Measurements from ENCODE around the gene C1QTNF2. TPM values are rescaled to one million over a fixed set of nuclear protein-coding genes. Genes with fewer than 3 reads are reported as not detected.
A peak's percentile ranks its signal among the peaks of the same experiment; 100 is the strongest.

Gene C1QTNF2
- total RNA-seq (1 to 10 TPM; 6.4 to 8.2 TPM), polyA plus RNA-seq (ENCODE audit: insufficient read depth, low read depth, low replicate concordance) (3.7 TPM)
- long read RNA-seq, donor 1, partial matches to known transcripts: 0 of 3 reads
- long read RNA-seq, donor 1, other reads (novel, unspliced or antisense): 0 of 3 reads
- long read RNA-seq, donor 2, partial matches to known transcripts: 0 of 2 reads
- long read RNA-seq, donor 2, other reads (novel, unspliced or antisense): 0 of 2 reads

- Histone ChIP-seq H3K9me3 (no peaks in the 10 kb centered on the region), H3K4me3 (peak within 1 kb of the TSS; percentile 59 to 68), H3K4me1 (peaks cover 14% of the 10 kb centered on the region), H3K27me3 (no peaks in the 10 kb centered on the region), H3K27ac (peak within 1 kb of the TSS in 1 of 2 donors; percentile 37), H3K36me3 (ENCODE audit: low read depth, missing control alignments) (no peaks in the 10 kb centered on the region)
- no peak for TF ChIP-seq POLR2A (IDR thresholded peaks at IDR 0.05)
- TF ChIP-seq CTCF (IDR thresholded peaks at IDR 0.05): no peak
- peak; percentile 67 for DNase-seq
- intact Hi-C loops (cut with DNase I; ENCODE audit: low total_unique reads): no loop called here
- WGBS, 2 donors: 2% methylated on average over 31 to 36 of the region's 45 CpGs
Observed at GRCh38 chr5:160369990-160370712, at the start of gene C1QTNF2. Gene C1QTNF2, minus strand, starts transcription at chr5:160370626. Its CDS starts 15,615 bp downstream, at chr5:160355011.

GRCh38 chr5:160420331-160420610 lies 49.8 kb upstream of the C1QTNF2 start:
- no peak for DNase-seq
- peak overlapping the region in 1 of 2 donors; percentile 86 for H3K27ac ChIP-seq
- H3K4me3 ChIP-seq: no peak overlapping the region
- no peaks in the 10 kb centered on the region for H3K36me3 ChIP-seq (ENCODE audit: low read depth, missing control alignments)
- intact Hi-C loops (cut with DNase I; ENCODE audit: low total_unique reads): no loop called here
- H3K4me1 ChIP-seq: peaks cover 7% of the 10 kb centered on the region
- no peaks in the 10 kb centered on the region for H3K9me3 ChIP-seq
- TF ChIP-seq POLR2A (IDR thresholded peaks at IDR 0.05) (no peak), CTCF (IDR thresholded peaks at IDR 0.05) (no peak)
- H3K27me3 ChIP-seq: no peaks in the 10 kb centered on the region

- H3K9me3 ChIP-seq: no peaks in the 10 kb centered on the region
- TF ChIP-seq CTCF (IDR thresholded peaks at IDR 0.05): no peak
- no peak for TF ChIP-seq POLR2A (IDR thresholded peaks at IDR 0.05)
- H3K36me3 ChIP-seq (ENCODE audit: low read depth, missing control alignments): no peaks in the 10 kb centered on the region
- DNase-seq: no peak
- H3K4me1 ChIP-seq: peaks cover 7% of the 10 kb centered on the region
- H3K27ac ChIP-seq: peak overlapping the region; percentile 81 to 86
- peak overlapping the region; percentile 76 to 86 for H3K4me3 ChIP-seq
- 26 to 36% methylated on average over 11 of the region's 11 CpGs for WGBS, 2 donors
- intact Hi-C loops (cut with DNase I; ENCODE audit: low total_unique reads): no loop called here
- no peaks in the 10 kb centered on the region for H3K27me3 ChIP-seq
Observed at GRCh38 chr5:160419458-160420330, 49.3 kb upstream of the C1QTNF2 start.

- Histone ChIP-seq H3K4me1 (peaks cover 7% of the 10 kb centered on the region), H3K36me3 (ENCODE audit: low read depth, missing control alignments) (no peaks in the 10 kb centered on the region), H3K27ac (peak within 1 kb of the TSS; percentile 81 to 86), H3K9me3 (no peaks in the 10 kb centered on the region), H3K27me3 (no peaks in the 10 kb centered on the region), H3K4me3 (peak within 1 kb of the TSS; percentile 76 to 86)
- TF ChIP-seq POLR2A (IDR thresholded peaks at IDR 0.05) (peak; percentile 35), CTCF (IDR thresholded peaks at IDR 0.05) (no peak)
- 1% methylated on average over 48 of the region's 48 CpGs for WGBS, 2 donors
- intact Hi-C loops (cut with DNase I; ENCODE audit: low total_unique reads): no loop called here
- DNase-seq: peak; percentile 95
Observed at GRCh38 chr5:160418561-160419457, 48.4 kb upstream of the C1QTNF2 start, which contains the start of gene SLU7. Gene SLU7, minus strand, starts transcription at chr5:160419081. Its CDS starts 3,787 bp downstream, at chr5:160415294.
